ENCODE results near the gene R3HDM2.

GRCh38 chr12:57431654-57432188 is 878 bp upstream of the R3HDM2 start:
- TF ChIP-seq GATA2 (IDR thresholded peaks at IDR 0.05; ENCODE audit: low read depth, low read length) (no peak), GATA3 (IDR thresholded peaks at IDR 0.05; ENCODE audit: low read depth, low read length) (no peak)

All from SH-SY5Y (cell line).